ENCODE measurements around the gene OR7C1. TPM values are rescaled to one million over a fixed set of nuclear protein-coding genes. Genes with fewer than 3 reads are reported as not detected.
"Not testable (repeated sequence)": the region's sequence is repeated elsewhere in the genome, so short reads cannot be mapped to it uniquely, and the experiment has no call there.

OR7C1 gene
- total RNA-seq, 1 donor from 2014 or later = not detected

DNA sequence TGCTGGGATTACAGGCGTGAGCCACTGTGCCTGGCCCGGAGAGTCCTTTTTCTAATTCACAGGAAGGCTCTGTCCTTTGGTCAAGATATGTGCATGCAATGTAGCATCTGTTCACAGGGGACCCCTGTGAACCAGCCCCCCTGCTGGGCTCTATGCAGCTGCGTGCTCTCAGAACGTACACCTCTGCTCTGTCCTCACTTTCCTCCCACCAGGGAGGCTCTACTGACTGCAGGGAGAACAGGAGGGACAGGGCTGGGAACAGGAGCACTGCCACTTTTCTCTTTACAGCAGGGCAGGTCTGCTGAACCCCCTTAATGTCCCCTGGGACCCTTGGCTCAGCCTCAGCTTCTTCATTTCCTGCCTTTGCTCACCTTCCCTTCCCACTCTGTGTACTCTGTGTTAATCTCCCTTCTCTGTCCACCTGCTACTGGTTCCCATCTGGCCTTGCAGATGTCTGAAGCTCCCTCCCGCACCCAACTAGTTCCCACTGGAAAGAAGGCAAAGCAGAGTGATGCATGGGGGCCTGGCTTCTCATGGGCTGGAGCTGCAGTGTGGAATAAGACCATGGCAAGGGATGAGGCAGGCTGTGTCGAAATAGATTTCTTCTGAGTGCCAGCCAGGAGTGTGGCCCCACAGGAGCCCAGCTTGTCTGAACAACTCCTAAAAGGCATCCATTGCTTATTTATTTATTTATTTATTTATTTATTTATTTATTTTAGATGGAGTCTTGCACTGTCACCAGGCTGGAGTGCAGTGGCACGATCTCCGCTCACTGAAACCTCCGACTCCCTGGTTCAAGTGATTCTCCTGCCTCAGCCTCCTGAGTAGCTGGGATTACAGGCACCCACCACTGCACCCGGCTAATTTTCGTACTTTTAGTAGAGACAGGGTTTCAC lies 63.8 kb downstream of the OR7C1 start:
- intact Hi-C loops (cut with DNase I) = no loop called here
- ATAC-seq (ENCODE audit: poor library complexity) = no peak
- DNase-seq = no peak

DNA sequence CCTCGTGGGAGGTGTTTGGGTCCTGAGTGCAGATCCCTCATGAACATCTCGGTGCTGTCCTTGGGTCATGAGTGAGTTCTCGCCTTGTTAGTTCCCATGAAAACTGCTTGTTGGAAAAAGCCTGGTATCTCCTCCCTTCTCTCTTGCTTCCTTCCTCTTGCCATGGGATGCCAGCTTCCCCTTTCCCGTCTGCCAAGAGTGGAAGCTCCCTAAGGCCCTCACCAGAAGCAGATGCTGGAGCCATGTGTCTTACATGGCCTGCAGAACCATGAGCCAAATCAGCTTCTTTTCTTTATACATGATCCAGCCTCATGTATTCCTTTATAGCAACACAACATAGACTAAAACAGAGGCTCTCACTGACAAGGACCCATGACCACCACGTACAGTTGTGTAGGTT lies 64.8 kb downstream of the OR7C1 start:
- intact Hi-C loops (cut with DNase I) = no loop called here
- no peak for DNase-seq
- ATAC-seq (ENCODE audit: poor library complexity) = no peak

DNA sequence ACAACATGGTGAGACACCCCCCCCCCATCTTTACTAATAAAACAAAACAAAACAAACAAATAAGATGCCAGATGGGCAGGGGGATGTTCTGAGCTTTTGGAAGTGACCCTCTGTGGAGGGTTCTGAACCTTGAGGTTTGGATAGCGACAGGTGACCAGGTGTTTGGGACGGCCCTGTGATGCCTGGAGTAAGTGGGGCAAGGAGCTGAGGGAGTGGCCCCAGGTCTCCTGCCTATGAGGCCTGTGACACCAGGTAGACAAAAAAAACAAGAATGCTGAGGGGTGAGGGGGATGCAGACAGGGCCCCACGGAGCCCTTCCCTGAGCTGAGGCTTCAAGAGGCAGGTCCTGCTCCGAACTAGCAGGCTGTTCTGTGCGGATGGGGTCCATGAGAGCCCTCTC lies 65.8 kb downstream of the OR7C1 start:
- DNase-seq (no peak), ATAC-seq (ENCODE audit: poor library complexity) (no peak)
- intact Hi-C loops (cut with DNase I) = no loop called here

DNA sequence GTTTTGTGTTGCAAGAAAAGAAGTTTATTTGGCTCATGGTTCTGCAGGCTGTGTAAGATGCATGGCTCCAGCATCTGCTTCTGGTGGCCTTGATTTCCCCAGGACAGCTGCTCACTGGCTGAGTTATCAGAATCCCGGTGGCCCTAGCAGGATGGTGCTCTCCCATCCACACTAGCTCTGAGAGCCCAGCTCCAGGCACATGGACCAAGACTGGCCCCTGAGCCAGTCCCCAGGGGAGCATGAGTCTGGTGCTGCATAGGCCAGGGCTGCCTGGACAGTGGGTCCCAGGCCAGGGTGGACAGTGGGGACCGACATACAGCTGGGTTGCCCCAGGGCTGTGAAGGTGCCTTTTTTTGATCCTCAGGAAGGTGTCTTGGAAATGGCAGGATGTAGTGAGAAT lies 67.0 kb downstream of the OR7C1 start:
- intact Hi-C loops (cut with DNase I) = no loop called here

DNA sequence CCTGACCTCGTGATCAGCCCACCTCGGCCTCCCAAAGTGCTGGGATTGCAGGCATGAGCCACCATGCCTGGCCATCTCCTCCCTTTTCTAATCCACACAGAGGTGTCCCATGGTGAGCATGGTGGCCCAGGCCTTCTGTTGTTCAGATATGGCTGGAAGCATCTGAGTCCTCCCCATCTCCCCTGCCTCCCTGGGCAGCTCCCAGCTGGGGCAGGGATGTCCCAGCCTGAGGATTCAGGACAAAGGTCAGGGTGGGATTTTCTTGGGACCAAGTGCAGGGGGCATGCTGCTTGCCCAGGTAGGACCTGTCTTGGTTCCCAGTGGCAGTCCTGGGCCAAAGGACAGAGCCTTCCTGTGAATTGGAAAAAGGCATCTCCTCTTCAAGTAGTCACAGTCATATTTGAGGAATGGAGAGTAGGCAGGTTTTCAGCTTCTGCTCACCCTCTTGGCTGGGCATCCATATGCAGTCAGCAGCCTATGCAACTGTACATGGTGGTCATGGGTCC lies 67.5 kb downstream of the OR7C1 start:
- ATAC-seq (ENCODE audit: poor library complexity) = no peak
- no peak for DNase-seq
- intact Hi-C loops (cut with DNase I) = no loop called here

More for the DNA sequence above, 67.0 kb downstream of the OR7C1 start:
- DNase-seq (no peak), ATAC-seq (ENCODE audit: poor library complexity) (no peak)

DNA sequence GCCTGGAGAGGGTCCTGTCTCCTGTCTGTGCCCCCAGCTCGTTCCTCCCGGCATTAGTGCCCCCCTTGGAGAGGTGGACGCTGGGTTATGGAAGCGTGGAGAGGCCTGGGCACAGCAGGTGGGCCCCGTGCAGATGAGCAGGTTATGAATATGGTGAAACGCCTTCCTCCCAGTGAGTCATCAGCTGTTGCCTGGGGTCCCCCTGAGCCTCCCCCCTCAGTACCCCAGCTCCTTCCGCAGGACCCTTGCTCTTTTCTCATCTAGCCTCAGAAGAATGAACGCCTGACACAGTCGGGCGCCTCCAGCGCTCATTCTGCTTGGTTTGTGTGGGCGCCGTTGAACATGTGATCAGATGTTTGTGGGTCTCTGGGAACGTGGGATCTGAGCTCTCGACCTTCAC lies 69.1 kb downstream of the OR7C1 start:
- intact Hi-C loops (cut with DNase I); ATAC-seq (ENCODE audit: poor library complexity); DNase-seq: not testable (repeated sequence)

DNA sequence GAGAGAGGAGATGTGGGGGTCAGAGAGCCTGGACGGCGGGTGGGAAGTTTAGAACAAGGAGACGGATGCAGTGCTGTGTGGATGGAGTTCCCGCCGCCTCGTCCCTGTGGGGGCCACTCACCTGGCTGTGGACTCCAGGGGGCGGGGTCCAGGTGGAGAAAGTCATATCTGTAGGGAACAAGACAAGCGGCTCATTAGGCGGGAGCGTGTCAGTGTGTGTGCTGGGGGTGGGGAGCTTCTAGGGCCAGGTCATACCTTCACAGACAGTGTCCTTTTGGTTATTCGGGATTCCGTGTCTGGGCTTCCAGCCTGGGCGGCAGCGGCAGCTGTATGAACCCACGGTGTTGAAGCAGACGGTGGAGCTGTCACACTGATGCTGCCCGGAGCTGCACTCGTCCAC lies 69.6 kb downstream of the OR7C1 start:
- DNase-seq; intact Hi-C loops (cut with DNase I); ATAC-seq (ENCODE audit: poor library complexity): not testable (repeated sequence)

DNA sequence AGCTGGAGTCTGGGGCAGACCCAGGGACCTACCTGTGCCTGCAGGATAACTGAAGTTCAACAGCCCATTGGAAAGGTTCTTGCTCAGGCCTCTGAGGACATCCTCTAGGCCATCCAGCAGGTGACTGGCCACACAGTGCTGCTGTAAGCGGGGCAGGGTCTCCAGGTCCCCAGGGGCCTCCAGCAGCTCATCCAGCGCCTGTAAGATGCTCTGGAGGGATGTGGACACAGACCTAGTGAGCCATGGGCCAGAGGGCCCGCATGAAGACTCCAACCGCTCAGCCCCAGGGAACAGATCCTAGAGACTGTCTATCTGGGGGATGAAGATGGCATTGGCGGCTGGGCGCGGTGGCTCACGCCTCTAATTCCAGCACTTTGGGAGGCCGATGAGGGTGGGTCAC lies 70.6 kb downstream of the OR7C1 start:
- ATAC-seq (ENCODE audit: poor library complexity) = no peak
- no peak for DNase-seq
- intact Hi-C loops (cut with DNase I) = no loop called here

DNA sequence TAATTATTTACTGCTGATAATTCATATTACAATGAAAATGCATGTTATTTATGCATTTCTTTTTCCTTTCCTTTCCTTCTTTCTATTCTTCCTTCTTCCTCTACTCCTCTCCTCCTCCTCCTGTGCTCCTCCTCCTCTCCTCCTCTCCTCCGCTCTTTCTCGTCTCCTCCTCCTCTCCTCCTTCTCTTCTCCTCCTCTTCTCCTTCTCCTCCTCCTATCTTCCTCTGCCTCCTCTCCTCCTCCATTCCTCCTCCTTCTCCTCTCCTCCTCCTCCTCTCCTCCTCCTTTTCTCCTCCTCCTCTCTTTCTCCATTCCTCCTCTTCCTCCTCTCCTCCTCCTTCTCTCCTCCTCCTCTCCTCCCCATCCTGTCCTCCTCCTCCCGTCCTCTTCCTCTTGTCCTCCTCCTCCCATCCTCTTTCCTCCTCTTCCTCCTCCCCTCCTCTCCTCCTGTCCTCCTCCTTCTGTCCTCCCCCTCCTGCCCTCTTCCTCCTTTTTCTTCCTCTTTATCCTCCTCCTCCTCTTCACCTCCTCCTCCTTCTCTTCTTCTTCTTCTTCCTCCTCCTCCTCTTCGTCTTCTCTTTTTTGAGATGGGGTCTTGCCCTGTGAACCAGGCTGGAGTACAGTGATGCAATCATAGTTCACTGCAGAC lies 71.4 kb downstream of the OR7C1 start:
- intact Hi-C loops (cut with DNase I) = no loop called here
- DNase-seq = no peak
- ATAC-seq (ENCODE audit: poor library complexity) = no peak

DNA sequence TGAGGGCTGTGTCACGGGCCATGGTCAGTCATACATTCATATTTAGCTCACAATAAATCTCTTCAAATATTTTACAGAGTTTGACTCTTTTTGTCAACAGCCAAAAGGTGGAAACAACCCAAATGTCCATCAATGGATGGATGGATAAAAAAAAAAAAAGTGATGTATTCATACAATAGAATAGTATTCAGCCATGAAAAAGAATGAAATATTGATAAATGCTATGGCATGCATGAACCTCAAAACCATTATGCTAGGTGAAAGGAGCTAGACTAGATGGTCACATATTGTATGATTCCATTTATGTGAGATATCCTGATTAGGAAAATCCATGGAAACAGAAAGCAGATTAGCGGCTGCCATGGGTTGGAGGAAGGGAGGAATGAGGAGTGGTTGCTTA lies 72.9 kb downstream of the OR7C1 start:
- DNase-seq = no peak
- intact Hi-C loops (cut with DNase I) = no loop called here
- ATAC-seq (ENCODE audit: poor library complexity) = no peak

DNA sequence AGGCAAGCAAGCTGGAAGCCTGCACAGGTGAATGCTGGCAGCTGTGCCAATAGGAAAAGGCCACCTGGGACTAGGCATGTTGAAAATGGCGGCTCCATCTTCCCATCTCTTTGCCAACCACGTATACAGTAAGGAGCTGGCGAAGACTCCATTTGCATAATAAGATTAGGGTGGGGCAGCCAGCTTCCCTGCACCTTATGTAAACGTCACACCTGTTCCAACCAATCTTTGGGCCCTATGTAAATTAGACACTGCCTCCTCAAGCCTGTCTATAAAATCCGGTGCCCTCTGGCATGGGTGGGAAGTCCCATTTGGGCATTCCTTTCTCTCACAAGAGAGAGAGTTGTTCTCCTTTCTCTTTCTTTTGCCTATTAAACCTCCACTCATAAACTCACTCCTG lies 73.4 kb downstream of the OR7C1 start:
- no peak for ATAC-seq (ENCODE audit: poor library complexity)
- intact Hi-C loops (cut with DNase I) = no loop called here
- DNase-seq = no peak

DNA sequence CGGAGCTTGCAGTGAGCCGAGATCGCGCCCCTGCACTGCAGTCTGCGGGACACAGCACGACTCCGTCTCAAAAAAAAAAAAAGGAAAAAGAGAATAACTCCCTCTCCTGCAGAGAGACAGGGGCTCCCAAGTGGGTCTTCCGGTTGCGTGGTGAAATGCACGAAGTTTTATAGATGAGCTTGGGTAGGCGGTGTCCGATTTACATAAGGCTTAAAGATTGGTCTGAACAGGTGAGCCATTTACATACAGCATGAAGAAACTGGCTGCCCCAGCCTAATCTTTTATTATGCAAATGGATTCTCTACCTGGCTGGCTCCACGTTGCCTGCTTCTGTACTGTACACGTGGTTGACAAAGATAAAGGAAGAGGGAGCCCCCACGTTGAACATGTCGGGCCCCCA lies 76.2 kb downstream of the OR7C1 start:
- DNase-seq (no peak), ATAC-seq (ENCODE audit: poor library complexity) (no peak)
- intact Hi-C loops (cut with DNase I) = no loop called here

DNA sequence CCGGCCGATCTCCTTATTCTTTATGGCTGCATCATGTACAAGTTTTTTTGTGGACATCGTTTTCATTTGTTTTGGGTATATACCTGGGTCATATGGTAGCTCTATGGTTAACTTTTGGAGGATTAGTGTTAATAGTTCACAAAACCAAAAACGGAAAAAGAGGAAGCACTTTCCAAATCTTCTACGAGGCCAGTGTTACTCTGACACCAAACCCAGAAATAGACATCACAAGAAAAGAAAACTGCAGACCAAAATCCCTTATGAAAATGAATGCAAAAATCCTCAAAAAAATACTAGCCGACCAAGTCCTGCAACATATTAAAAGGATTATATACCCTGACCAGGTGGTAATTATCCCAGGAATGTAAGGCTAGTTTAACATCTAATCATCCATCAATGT lies 86.4 kb downstream of the OR7C1 start:
- no peak for ATAC-seq (ENCODE audit: poor library complexity)
- intact Hi-C loops (cut with DNase I) = no loop called here
- no peak for DNase-seq

Other genes with a start within 250 kb of the OR7C1 start
- not detected for gene ADGRE3, start 160.3 kb downstream of the OR7C1 start, total RNA-seq
- gene ZNF333, start 145.1 kb downstream of the OR7C1 start, total RNA-seq = 7.0 TPM
- 0.54 TPM for gene ADGRE2, start 56.6 kb downstream of the OR7C1 start, total RNA-seq
- gene OR7A5, start within 50 bp of the OR7C1 start, total RNA-seq = not detected
- gene OR7A10, start 13.7 kb upstream of the OR7C1 start, total RNA-seq = not detected
- gene OR7A17, start 50.9 kb upstream of the OR7C1 start, total RNA-seq = not detected
- gene OR7C2, start 106.3 kb upstream of the OR7C1 start, total RNA-seq = not detected
- not detected for gene SLC1A6, start 144.7 kb upstream of the OR7C1 start, total RNA-seq
- not detected for gene CASP14, start 214.3 kb upstream of the OR7C1 start, total RNA-seq
- not detected for gene OR1I1, start 247.0 kb upstream of the OR7C1 start, total RNA-seq

Data from Right ventricle myocardium superior (tissue), 1 donor.